AG10803 (cell line): ENCODE measurements around the gene CD9.
"Not testable (repeated sequence)": the region's sequence is repeated elsewhere in the genome, so short reads cannot be mapped to it uniquely, and the experiment has no call there.

ENCODE experiments used
- DNase-seq: peaks from one replicate; pipeline ENCODE4 v3.0.0; 2010; ENCODE audit warnings: low read depth
- H3K4me3 ChIP-seq: 2 replicates; pipeline ENCODE4 v1.5.1; 2011; ENCODE audit warnings: mild to moderate bottlenecking, low read length, control low read depth
- CTCF ChIP-seq: conservative IDR thresholded peaks from 2 replicates; pipeline ENCODE4 v1.5.1; 2011; ENCODE audit warnings: mild to moderate bottlenecking, low read length, control low read depth, inconsistent platforms

Gene CD9

GRCh38 chr12:6205144-6205539 lies 4.9 kb downstream of the CD9 start:
- no peak for TF ChIP-seq CTCF
- no peak for DNase-seq
- H3K4me3 ChIP-seq: no peak overlapping the region

GRCh38 chr12:6205761-6206160 lies 5.6 kb downstream of the CD9 start:
- TF ChIP-seq CTCF: no peak
- H3K4me3 ChIP-seq: no peak overlapping the region
- DNase-seq: no peak

GRCh38 chr12:6206327-6206726 lies 6.1 kb downstream of the CD9 start:
- no peak for DNase-seq
- no peak for TF ChIP-seq CTCF
- no peak overlapping the region for H3K4me3 ChIP-seq

DNA sequence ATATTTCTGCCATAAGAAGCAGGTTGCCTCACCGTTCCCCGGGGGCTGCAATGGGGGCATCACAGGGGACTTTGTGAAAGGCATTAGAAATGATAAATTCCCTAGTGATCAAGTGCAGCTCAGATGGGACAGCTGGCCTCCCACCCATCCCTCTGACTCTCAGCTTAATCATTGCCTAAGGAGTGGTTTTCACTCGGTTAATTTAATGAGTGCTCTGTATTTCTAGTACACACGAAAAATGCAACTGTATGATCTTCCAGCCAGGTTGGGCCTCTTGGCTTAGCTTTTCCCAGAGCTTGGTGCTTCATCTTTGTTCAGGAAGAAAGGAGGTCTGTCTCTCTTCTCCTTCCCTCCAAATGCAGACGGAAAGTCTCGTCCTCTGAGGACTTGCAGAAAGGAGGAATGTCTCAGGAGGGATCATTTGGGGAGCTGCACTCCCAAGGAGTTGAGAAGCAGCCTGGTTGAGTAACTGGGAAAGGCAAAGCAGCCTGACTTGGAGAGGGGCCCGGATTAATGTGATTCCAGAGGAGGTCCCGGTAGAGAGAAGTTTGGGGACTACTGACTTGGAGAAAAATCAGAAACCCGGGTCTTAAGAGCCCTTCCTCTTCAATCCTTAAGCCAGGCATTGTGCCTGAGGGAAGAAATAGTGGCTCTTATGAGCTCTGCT lies 7.2 kb downstream of the CD9 start:
- no peak for TF ChIP-seq CTCF
- DNase-seq: peak; percentile 28
- no peak overlapping the region for H3K4me3 ChIP-seq

DNA sequence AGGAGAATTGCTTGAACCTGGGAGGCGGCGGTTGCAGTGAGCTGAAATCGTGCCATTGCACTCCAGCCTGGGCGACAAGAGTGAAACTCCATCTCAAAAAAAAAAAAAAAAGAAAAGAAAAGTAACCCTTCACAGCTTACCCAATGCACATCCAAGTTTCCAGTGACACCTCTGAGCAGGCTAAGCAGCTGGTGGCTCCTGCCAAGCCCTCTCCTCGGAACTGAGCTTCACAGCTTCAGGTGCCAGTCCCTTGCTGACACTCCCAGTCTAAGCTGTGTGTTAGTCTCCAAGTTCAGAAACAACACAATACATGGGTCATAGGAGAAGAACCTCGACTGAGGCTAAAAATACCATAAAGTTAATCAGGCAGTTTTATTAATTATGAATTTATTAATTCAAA lies 7.9 kb downstream of the CD9 start:
- no peak overlapping the region for H3K4me3 ChIP-seq
- TF ChIP-seq CTCF: no peak
- DNase-seq: no peak

GRCh38 chr12:6209428-6209827 lies 9.2 kb downstream of the CD9 start:
- not testable (repeated sequence) for H3K4me3 ChIP-seq

GRCh38 chr12:6211421-6211869 lies 11.2 kb downstream of the CD9 start:
- no peak overlapping the region for H3K4me3 ChIP-seq
- no peak for TF ChIP-seq CTCF
- DNase-seq: peak; percentile 96

More at GRCh38 chr12:6209428-6209827, 9.2 kb downstream of the CD9 start:
- not testable (repeated sequence) for DNase-seq

- DNase-seq: no peak
- H3K4me3 ChIP-seq: no peak overlapping the region
- no peak for TF ChIP-seq CTCF
These were observed 11.9 kb downstream of the CD9 start for GRCh38 chr12:6212086-6212485.
